PC-3 (cell line): ENCODE data around the gene ZNF680. TPM values are rescaled to one million over a fixed set of nuclear protein-coding genes. Genes with fewer than 3 reads are reported as not detected.

ENCODE experiments used
- ATAC-seq: fragments of 200-7000 bp; cut with Tn5 transposase; 2 replicates; pipeline ENCODE4 v1.9.1; 2020; ENCODE audit warnings: mild to moderate bottlenecking, moderate library complexity
- BruUV-seq: library from RNA; stranded (reverse); fragments of 400-500 nt; replicated peaks from 2 replicates; lab custom pipeline; 2021; lab: Mats Ljungman, UMichigan
- CTCF ChIA-PET: fragments of 300-600 bp; sonication (Branson Sonifier 250); formaldehyde crosslinking; loops from one replicate; lab custom pipeline; 2022; ENCODE audit warnings: antibody characterized with exemption; lab: Charles Lee
- POLR2A ChIA-PET: fragments of 300-600 bp; sonication (Branson Sonifier 250); formaldehyde crosslinking; loops from one replicate; lab custom pipeline; 2022; ENCODE audit warnings: antibody characterized with exemption; ENCODE audit not compliant: unreplicated experiment; lab: Charles Lee
- DNase-seq: peaks from one replicate; pipeline ENCODE4 v3.0.0-alpha.2; 2015
- H2AFZ ChIP-seq: fragments of 300-600 bp; sonication (generic); 2 replicates; pipeline ENCODE4 v1.6.0; 2016; ENCODE audit warnings: antibody characterized with exemption, low read length
- H3F3A ChIP-seq: fragments of 300-600 bp; sonication (generic); one replicate; pipeline ENCODE4 v1.6.0; 2017; ENCODE audit warnings: antibody characterized with exemption, low read length, control low read depth, mild to moderate bottlenecking; ENCODE audit not compliant: unreplicated experiment
- H3K27ac ChIP-seq: fragments of 300-600 bp; sonication (generic); 2 replicates; pipeline ENCODE4 v1.5.1; 2016; ENCODE audit warnings: mild to moderate bottlenecking, low read length
- H3K27me3 ChIP-seq: fragments of 300-600 bp; sonication (generic); 2 replicates; pipeline ENCODE4 v1.6.1; 2016; ENCODE audit warnings: low read length, mixed read lengths
- H3K36me3 ChIP-seq: fragments of 300-600 bp; sonication (generic); 2 replicates; pipeline ENCODE4 v1.6.1; 2016; ENCODE audit warnings: low read depth, mixed run types, low read length, mixed read lengths
- H3K4me1 ChIP-seq: fragments of 300-600 bp; sonication (generic); 2 replicates; pipeline ENCODE4 v1.5.1; 2016; ENCODE audit warnings: low read length; ENCODE audit not compliant: insufficient read depth
- H3K4me2 ChIP-seq: fragments of 300-600 bp; sonication (generic); 2 replicates; pipeline ENCODE4 v1.6.0; 2016; ENCODE audit warnings: low read length
- H3K4me3 ChIP-seq: fragments of 300-600 bp; sonication (generic); 2 replicates; pipeline ENCODE4 v1.5.1; 2016; ENCODE audit warnings: mild to moderate bottlenecking, low read length, mixed read lengths
- H3K79me2 ChIP-seq: fragments of 300-600 bp; sonication (generic); 2 replicates; pipeline ENCODE4 v1.6.1; 2017; ENCODE audit warnings: low read length, mixed read lengths
- H3K9ac ChIP-seq: fragments of 300-600 bp; sonication (generic); 2 replicates; pipeline ENCODE4 v1.6.0; 2016; ENCODE audit warnings: mild to moderate bottlenecking, low read length
- H3K9me2 ChIP-seq: fragments of 300-600 bp; sonication (generic); replicated peaks from 2 replicates; pipeline ENCODE4 v1.6.1; 2016; ENCODE audit warnings: mixed run types, low read length, mixed read lengths
- H3K9me3 ChIP-seq: fragments of 300-600 bp; sonication (generic); 2 replicates; pipeline ENCODE4 v1.6.1; 2016; ENCODE audit warnings: low read length, mixed read lengths
- H4K20me1 ChIP-seq: fragments of 300-600 bp; sonication (generic); 2 replicates; pipeline ENCODE4 v1.6.1; 2016; ENCODE audit warnings: low read length, mixed read lengths
- EZH2 ChIP-seq: fragments of 300-600 bp; sonication (generic); IDR thresholded peaks from one replicate; pipeline ENCODE4 v1.6.1; 2017; ENCODE audit warnings: antibody characterized with exemption, mild to moderate bottlenecking, low read length; ENCODE audit not compliant: unreplicated experiment
- EZH2phosphoT487 ChIP-seq: fragments of 300-600 bp; sonication (generic); IDR thresholded peaks from 2 replicates; pipeline ENCODE4 v1.6.1; 2018; ENCODE audit warnings: mild to moderate bottlenecking, antibody characterized with exemption, low read length, borderline replicate concordance
- intact Hi-C: fragments of 100-400 bp; cut with micrococcal nuclease; formaldehyde crosslinking; loops from 2 replicates; pipeline ENCODE4 v1.9.0; 2023
- total RNA-seq: library from RNA; depleted of rRNA; stranded (reverse); fragments of >200 nt; gene quantifications from 2 replicates; pipeline ENCODE4 v1.2.3, GENCODE V29; 2014
- TF ChIP-seq, protein P1 (sequence below): fragments of 300-600 bp; sonication (generic); conservative IDR thresholded peaks from 2 replicates; pipeline ENCODE4 v1.5.1; 2017; ENCODE audit warnings: antibody characterized with exemption, low read depth, mild to moderate bottlenecking, low read length

The ZNF680 gene
- total RNA-seq, 1 experiment from 2014 or later = 8.8 TPM

DNA sequence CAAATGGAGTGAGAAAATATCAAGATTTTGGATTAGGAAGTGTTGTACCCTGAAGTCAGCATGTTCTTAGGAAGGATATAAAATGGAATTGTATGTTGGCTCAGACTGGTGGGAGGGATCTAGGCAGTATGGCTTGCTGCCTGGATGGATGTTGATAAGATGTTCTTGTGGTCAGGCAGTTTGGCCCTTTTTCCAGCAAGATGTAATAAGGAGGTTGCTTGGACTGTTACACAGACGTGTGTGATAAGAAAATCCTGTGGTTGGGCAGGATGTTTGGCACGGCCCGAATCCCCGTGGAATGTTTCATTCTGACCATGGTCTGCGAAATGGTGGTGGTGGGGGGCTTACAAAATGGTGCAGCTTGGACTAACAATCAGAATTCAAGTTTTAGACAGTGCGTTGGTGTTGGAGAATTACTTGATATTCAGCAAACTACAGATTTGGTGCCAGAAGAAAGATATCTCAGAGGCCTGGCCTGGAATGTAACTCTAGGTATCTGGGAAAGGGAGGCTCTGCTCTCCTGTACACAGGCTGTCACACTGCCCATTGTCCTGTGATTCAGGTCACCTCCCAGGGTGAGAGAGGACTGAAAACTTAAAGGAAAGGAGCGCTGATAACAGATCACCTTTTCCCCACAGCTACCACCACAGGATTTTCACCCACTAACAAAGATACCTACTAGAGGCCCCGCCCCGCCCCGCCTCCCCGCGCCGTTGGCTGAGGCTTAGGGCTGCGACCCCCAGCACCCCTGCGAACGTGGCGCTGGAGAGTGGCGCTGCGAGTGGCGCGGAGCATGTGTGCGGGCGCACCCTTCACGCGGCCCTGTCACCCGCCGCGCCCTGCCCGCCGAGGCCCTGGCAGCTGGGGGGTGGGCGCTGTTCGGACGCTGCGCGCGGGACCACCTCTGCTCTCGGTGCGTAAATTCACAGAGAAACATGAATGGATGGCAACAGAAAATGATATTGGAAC is 19.3 kb upstream of the ZNF680 start:
- no peaks in the 10 kb centered on the region for H3K4me1 ChIP-seq
- H3K27me3 ChIP-seq = no peaks in the 10 kb centered on the region
- 0 out of 2 replicates have a peak, but pooled peaks cover 4% of the 10 kb centered on the region for H3K9me3 ChIP-seq
- no peak overlapping the region for H3K9ac ChIP-seq
- H4K20me1 ChIP-seq = no peaks in the 10 kb centered on the region
- no peak for TF ChIP-seq EZH2
- TF ChIP-seq EZH2phosphoT487 = no peak
- TF ChIP-seq, protein P1, sequence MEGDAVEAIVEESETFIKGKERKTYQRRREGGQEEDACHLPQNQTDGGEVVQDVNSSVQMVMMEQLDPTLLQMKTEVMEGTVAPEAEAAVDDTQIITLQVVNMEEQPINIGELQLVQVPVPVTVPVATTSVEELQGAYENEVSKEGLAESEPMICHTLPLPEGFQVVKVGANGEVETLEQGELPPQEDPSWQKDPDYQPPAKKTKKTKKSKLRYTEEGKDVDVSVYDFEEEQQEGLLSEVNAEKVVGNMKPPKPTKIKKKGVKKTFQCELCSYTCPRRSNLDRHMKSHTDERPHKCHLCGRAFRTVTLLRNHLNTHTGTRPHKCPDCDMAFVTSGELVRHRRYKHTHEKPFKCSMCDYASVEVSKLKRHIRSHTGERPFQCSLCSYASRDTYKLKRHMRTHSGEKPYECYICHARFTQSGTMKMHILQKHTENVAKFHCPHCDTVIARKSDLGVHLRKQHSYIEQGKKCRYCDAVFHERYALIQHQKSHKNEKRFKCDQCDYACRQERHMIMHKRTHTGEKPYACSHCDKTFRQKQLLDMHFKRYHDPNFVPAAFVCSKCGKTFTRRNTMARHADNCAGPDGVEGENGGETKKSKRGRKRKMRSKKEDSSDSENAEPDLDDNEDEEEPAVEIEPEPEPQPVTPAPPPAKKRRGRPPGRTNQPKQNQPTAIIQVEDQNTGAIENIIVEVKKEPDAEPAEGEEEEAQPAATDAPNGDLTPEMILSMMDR = no peak
- no peaks in the 10 kb centered on the region for H3K9me2 ChIP-seq
- H3K79me2 ChIP-seq = no peaks in the 10 kb centered on the region
- intact Hi-C loops = no loop called here
- no peak overlapping the region for H2AFZ ChIP-seq
- no peak overlapping the region for H3K4me3 ChIP-seq
- no peak overlapping the region for H3K4me2 ChIP-seq
- no peak overlapping the region for H3K27ac ChIP-seq
- ChIA-PET POLR2A (no interaction called here), CTCF (no interaction called here)
- no peaks in the 10 kb centered on the region for H3K36me3 ChIP-seq
- no peak for ATAC-seq
- no peaks in the 10 kb centered on the region for H3F3A ChIP-seq
- BruUV-seq = no TSS peak
- no peak for DNase-seq

DNA sequence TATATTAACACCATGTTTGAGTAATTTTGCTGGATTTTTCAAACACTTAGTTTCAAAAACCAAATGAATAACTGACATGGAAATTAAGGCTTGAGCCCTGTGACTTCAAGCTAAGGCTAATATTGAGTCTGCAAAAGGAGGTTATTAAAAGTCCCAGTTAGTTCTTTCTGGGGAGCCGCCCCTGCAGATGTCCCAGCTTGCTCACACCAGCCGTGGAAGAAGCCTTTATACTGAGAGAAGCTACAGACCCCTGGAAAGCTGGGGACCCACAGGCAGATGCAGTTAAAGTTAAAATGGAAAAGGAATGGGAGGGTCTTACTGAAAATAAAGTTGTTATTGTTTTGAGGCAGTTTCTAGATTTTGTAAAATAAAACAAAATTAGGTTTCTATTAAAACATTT is 18.5 kb upstream of the ZNF680 start:
- ChIA-PET POLR2A (no interaction called here), CTCF (no interaction called here)
- no peak for ATAC-seq

More for the DNA sequence above, 18.5 kb upstream of the ZNF680 start:
- Histone ChIP-seq H3K4me1 (no peaks in the 10 kb centered on the region), H3K9me2 (no peaks in the 10 kb centered on the region), H3K27me3 (no peaks in the 10 kb centered on the region), H3K9me3 (0 out of 2 replicates have a peak, but pooled peaks cover 4% of the 10 kb centered on the region), H3K4me3 (no peak overlapping the region), H2AFZ (no peak overlapping the region), H3K4me2 (no peak overlapping the region), H3K27ac (no peak overlapping the region), H4K20me1 (no peaks in the 10 kb centered on the region), H3F3A (no peaks in the 10 kb centered on the region), H3K79me2 (no peaks in the 10 kb centered on the region), H3K36me3 (no peaks in the 10 kb centered on the region), H3K9ac (no peak overlapping the region)
- TF ChIP-seq EZH2phosphoT487 = no peak
- TF ChIP-seq, protein P1 = no peak
- BruUV-seq = no TSS peak
- no peak for DNase-seq
- intact Hi-C loops = no loop called here
